Adrenal gland (tissue), 12 donors: Measurements from ENCODE around the gene FAR2. TPM values are rescaled to one million over a fixed set of nuclear protein-coding genes. Genes with fewer than 3 reads are reported as not detected.

Source experiments
- DNase-seq, 7 donors: peaks; one replicate each; pipeline ENCODE4 v3.0.0-alpha.2; 2019 to 2020
- H3K27ac ChIP-seq, 5 donors: fragments of 200-600 bp; sonication (generic) in 4 of 5; 1 replicate in 3 of 5; 2 replicates in 2 of 5; pipeline versions ENCODE4 v1.5.1 to v1.8.0; 2016 to 2020; ENCODE audit warnings: mild to moderate bottlenecking in 1 of 5
- H3K27me3 ChIP-seq: fragments of 200-600 bp; 2 replicates; pipeline ENCODE4 v1.8.0; 2021
- H3K36me3 ChIP-seq, 2 donors: fragments of 200-600 bp; replicated peaks in 1 of 2; 1 replicate in 1 of 2; 2 replicates in 1 of 2; pipeline versions ENCODE4 v1.5.1 to v1.8.0; 2018 to 2022
- H3K4me1 ChIP-seq, 2 donors: fragments of 200-600 bp; replicated peaks in 1 of 2; 1 replicate in 1 of 2; 2 replicates in 1 of 2; pipeline versions ENCODE4 v1.5.1 to v1.8.0; 2018 to 2021
- H3K4me3 ChIP-seq, 4 donors: fragments of 200-600 bp; sonication (generic) in 3 of 4; one replicate each; pipeline ENCODE4 v1.5.1; 2016 to 2018
- H3K9me3 ChIP-seq, 3 donors: fragments of 200-600 bp; sonication (generic) in 1 of 3; replicated peaks in 1 of 3; 1 replicate in 2 of 3; 2 replicates in 1 of 3; pipeline versions ENCODE4 v1.5.1 to v1.8.0; 2016 to 2021
- POLR2A ChIP-seq, 2 donors: fragments of 450-650 bp; IDR thresholded peaks; one replicate each; pipeline ENCODE4 v1.6.1; 2017; ENCODE audit warnings: antibody characterized with exemption in 2 of 2, mild to moderate bottlenecking in 2 of 2, moderate library complexity in 1 of 2
- WGBS, 4 donors: extraction: QIAGEN DNeasy Blood & Tissue Kit in 2 of 4; methylation state at CpG; one replicate each; pipeline versions ENCODE4 v1.1.5 to v1.1.7; 2013 to 2017; 5-methylcytosine and 5-hydroxymethylcytosine counted together
- intact Hi-C, 2 donors: fragments of 100-400 bp; cut with DNase I; formaldehyde crosslinking; loops; one replicate each; pipeline versions ENCODE4 v1.14.1 to v1.15.0; 2022 to 2023
- polyA plus RNA-seq, 3 donors: library from polyadenylated mRNA; stranded (reverse); fragments of 200-250 nt in 2 of 3; fragments of 350-450 nt in 1 of 3; fragmentation: Illumina TruSeq in 1 of 3; extraction: RNeasy Lipid Tissue Mini Kit (QIAGEN cat#74804) in 1 of 3; gene quantifications; one replicate each; pipeline ENCODE4 v1.2.3, GENCODE V29; 2013 to 2014
- total RNA-seq, 9 donors: library from RNA; depleted of rRNA in 4 of 9; stranded (reverse); fragments of >200 nt in 4 of 9; fragments of 120-200 nt in 1 of 9; fragmentation: NEBNext Ultra II Directional in 1 of 9; extraction: Animal tissue kit (Norgen Biotek cat#: 25700) in 1 of 9; gene quantifications; one replicate each; pipeline versions ENCODE4 v1.1.0 to v1.2.4, GENCODE V29; 2013 to 2023
- TF ChIP-seq, protein P1 (sequence below), 6 experiments: fragments of 450-650 bp in 4 of 6; fragments of 200-600 bp in 2 of 6; sonication (generic) in 1 of 6; IDR thresholded peaks; 1 replicate in 5 of 6; 2 replicates in 1 of 6; pipeline versions ENCODE4 v1.5.1 to v1.8.0; 2016 to 2021; ENCODE audit warnings: antibody characterized with exemption in 6 of 6, mild to moderate bottlenecking in 2 of 6, moderate library complexity in 1 of 6
- donor health status: healthy with polysubstance abuse.
- donor health status: Bipolar disorder and iron deficiency.
- donor health status: DM: yes; HTN: yes; CAD: no.
- donor health status: DM: no; HTN: no; CAD: no.
- donor health status: DM: no; HTN: no; CAD: no.
- donor health status: DM: yes; HTN: yes; CAD: no.

FAR2 gene
- total and polyA plus RNA-seq, 12 donors, result 1.9 to 10.3 (median 4.9) TPM

DNA sequence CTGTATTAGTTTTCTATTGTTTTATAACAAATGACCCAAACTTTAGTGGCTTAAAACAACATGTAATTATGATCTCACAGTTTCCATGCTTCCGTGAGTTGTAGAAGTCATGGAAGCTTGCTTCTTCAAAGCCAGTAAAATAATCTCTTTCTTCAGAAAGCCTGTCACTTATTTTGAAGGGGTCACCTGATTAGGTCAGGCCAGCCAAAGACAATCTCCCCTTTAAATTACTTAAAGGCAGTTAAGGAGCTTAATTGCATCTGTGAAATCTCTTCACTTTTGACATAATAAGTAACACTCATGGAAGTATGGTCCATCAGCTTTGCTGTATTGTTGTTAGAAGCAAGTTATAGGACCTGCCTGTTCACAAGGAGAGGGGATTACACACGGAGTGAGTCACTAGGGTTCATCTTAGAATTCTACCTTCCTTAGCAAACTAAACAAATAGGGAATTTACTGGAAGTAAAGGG, 89.8 kb downstream of the FAR2 start:
- Histone ChIP-seq H3K27me3 (no peaks in the 10 kb centered on the region), H3K4me3 (no peak overlapping the region), H3K9me3 (no peaks in the 10 kb centered on the region), H3K36me3 (no peaks in the 10 kb centered on the region), H3K27ac (no peak overlapping the region), H3K4me1 (peaks cover 0 to 5% of the 10 kb centered on the region in 2 donors)
- no peak for TF ChIP-seq POLR2A (IDR thresholded peaks at IDR 0.05)
- TF ChIP-seq, protein P1, sequence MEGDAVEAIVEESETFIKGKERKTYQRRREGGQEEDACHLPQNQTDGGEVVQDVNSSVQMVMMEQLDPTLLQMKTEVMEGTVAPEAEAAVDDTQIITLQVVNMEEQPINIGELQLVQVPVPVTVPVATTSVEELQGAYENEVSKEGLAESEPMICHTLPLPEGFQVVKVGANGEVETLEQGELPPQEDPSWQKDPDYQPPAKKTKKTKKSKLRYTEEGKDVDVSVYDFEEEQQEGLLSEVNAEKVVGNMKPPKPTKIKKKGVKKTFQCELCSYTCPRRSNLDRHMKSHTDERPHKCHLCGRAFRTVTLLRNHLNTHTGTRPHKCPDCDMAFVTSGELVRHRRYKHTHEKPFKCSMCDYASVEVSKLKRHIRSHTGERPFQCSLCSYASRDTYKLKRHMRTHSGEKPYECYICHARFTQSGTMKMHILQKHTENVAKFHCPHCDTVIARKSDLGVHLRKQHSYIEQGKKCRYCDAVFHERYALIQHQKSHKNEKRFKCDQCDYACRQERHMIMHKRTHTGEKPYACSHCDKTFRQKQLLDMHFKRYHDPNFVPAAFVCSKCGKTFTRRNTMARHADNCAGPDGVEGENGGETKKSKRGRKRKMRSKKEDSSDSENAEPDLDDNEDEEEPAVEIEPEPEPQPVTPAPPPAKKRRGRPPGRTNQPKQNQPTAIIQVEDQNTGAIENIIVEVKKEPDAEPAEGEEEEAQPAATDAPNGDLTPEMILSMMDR (IDR thresholded peaks at IDR 0.05), result no peak
- 61 to 81% (median 67%) methylated on average over 2 of the region's 2 CpGs for WGBS, 4 donors
- intact Hi-C loops, result no loop called here
- DNase-seq, result no peak

DNA sequence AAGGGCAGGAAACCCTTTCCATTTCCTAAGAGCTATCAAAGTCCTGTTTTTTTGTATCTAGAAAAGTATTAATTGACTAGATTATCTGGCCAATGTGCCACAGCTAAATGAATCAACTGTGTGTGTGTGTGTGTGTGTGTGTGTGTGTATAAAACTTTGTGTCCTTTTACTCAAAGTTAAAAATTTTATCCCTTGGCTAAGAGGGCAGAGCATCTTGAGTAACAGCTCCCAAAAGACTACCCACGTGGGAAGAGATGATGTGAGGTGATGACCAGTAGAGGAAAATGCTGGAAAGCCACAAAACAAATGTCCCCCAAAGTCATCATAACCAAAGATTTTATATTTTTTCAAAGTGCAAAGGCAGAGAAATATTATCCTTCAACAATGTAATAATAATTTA, 90.3 kb downstream of the FAR2 start:
- TF ChIP-seq, protein P1 (IDR thresholded peaks at IDR 0.05), result no peak
- TF ChIP-seq POLR2A (IDR thresholded peaks at IDR 0.05), result no peak
- intact Hi-C loops, result no loop called here
- peaks cover 0 to 5% of the 10 kb centered on the region in 2 donors for H3K4me1 ChIP-seq
- no peaks in the 10 kb centered on the region for H3K36me3 ChIP-seq
- DNase-seq, result no peak
- no peak overlapping the region for H3K4me3 ChIP-seq
- 70 to 75% (median 72%) methylated on average over 1 of the region's 1 CpG for WGBS, 4 donors
- no peaks in the 10 kb centered on the region for H3K9me3 ChIP-seq
- H3K27ac ChIP-seq, result no peak overlapping the region
- H3K27me3 ChIP-seq, result no peaks in the 10 kb centered on the region

DNA sequence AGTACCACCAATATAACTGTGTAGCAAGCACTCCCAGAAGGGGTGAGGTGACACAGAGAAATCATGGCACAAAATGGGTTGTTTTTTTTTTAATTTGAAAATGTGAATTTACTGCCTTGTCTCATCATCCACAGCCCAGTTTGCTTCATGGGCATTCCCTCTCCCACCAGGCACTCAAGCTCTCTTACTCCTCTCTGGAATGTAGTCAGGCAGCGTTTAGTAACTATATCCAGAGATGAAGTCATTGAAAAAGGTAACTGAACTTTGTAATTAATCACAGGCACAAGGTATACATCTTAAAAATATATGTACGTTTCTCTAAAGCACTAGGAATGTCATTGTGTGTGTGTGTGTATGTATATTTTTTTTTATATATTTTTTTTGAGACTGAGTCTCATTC, 91.4 kb downstream of the FAR2 start:
- Histone ChIP-seq H3K27ac (no peak overlapping the region), H3K36me3 (no peaks in the 10 kb centered on the region), H3K27me3 (no peaks in the 10 kb centered on the region), H3K4me3 (no peak overlapping the region), H3K4me1 (peaks cover 0 to 5% of the 10 kb centered on the region in 2 donors), H3K9me3 (no peaks in the 10 kb centered on the region)
- DNase-seq, result no peak
- TF ChIP-seq POLR2A (IDR thresholded peaks at IDR 0.05), result no peak
- TF ChIP-seq, protein P1 (IDR thresholded peaks at IDR 0.05), result no peak
- WGBS, 4 donors, result 66 to 68% (median 66%) methylated on average over 2 of the region's 2 CpGs
- intact Hi-C loops, result no loop called here

DNA sequence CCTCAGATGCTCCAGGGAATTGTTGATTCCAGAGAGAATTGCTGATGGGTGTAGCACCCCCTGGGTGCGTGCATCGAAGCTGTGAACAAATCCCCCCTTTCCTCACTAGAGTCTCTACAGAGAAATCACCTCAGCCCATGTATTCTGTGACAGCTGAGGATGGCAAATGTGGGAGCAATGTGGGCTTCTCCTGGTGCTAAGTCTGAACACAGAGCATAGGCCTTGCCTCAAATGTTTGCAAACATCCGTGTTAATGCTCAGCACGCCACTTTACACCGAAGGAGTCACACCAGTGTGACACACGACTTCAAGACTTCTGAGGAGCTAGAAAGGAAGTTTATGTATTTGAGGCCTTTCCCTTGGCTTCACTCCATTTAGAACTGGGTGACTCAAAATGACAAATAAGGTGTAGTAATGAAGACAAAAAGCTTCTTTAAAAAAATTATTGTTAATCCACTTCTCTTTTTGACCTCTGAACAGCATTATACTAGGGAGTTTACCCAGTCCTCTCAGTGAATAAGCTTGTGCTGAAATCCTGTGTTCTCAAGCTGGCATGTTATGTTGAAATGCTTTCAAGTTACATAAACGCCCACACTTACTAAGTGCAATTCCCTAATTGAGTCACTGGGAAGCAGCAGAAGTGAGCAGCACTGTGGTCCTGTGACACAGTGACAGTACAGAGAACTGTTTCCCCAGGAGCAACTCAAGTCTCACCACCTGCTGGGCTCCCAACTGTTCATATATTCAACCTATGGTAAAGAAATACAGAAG, 92.9 kb downstream of the FAR2 start:
- DNase-seq, result peak in 4 of 7 donors; percentile 18 to 72 (median 29)
- 56 to 67% (median 58%) methylated on average over 6 to 7 of the region's 7 CpGs for WGBS, 4 donors
- TF ChIP-seq, protein P1 (IDR thresholded peaks at IDR 0.05), result peak in 2 of 6 experiments; percentile 21 to 25
- no peak for TF ChIP-seq POLR2A (IDR thresholded peaks at IDR 0.05)
- Histone ChIP-seq H3K27ac (peak overlapping the region in 2 of 5 donors; percentile 46 to 64), H3K4me3 (no peak overlapping the region), H3K27me3 (no peaks in the 10 kb centered on the region), H3K4me1 (peaks cover 0 to 5% of the 10 kb centered on the region in 2 donors), H3K9me3 (no peaks in the 10 kb centered on the region), H3K36me3 (no peaks in the 10 kb centered on the region)
- intact Hi-C loops, result no loop called here
